HCT116 (cell line): ENCODE measurements around the gene MBLAC1. TPM values are rescaled to one million over a fixed set of nuclear protein-coding genes. Genes with fewer than 3 reads are reported as not detected.

ENCODE experiments used
- ATAC-seq: fragments of 200-7000 bp; cut with Tn5 transposase; 2 replicates; pipeline ENCODE4 v1.9.1; 2020; ENCODE audit warnings: mild to moderate bottlenecking, moderate library complexity
- BruUV-seq: library from RNA; stranded (reverse); fragments of 400-500 nt; replicated peaks from 2 replicates; lab custom pipeline; 2021; lab: Mats Ljungman, UMichigan
- CTCF ChIA-PET: fragments of 300-600 bp; sonication (Branson Sonifier 250); formaldehyde crosslinking; loops from one replicate; lab custom pipeline; 2021; ENCODE audit warnings: antibody characterized with exemption; lab: Charles Lee
- POLR2A ChIA-PET: fragments of 300-600, 350-600 bp; sonication (Branson Sonifier 250); formaldehyde crosslinking; loops from one replicate; lab custom pipeline; 2021; ENCODE audit warnings: antibody characterized with exemption; lab: Charles Lee
- RAD21 ChIA-PET, 2 experiments: fragments of 300-600 bp; sonication (Branson Sonifier 250); formaldehyde crosslinking; loops; one replicate each; lab custom pipeline; 2023; ENCODE audit warnings: low total read pairs in 2 of 2; ENCODE audit not compliant: uncharacterized antibody in 2 of 2, unreplicated experiment in 2 of 2, low non-redundant PET in 1 of 2; lab: Charles Lee
- DNase-seq: peaks from one replicate; pipeline ENCODE4 v3.0.0-alpha.2; 2010; ENCODE audit warnings: low read depth, low spot score
- H2AFZ ChIP-seq: fragments of 200-600 bp; shearing (Covaris generic), sonication (generic); 2 replicates; pipeline ENCODE4 v1.6.1; 2017; ENCODE audit warnings: low read depth, mixed run types, mixed read lengths, antibody characterized with exemption, low read length; ENCODE audit not compliant: poor library complexity, severe bottlenecking
- H3K27ac ChIP-seq: 2 replicates; pipeline ENCODE4 v1.5.1; 2012; ENCODE audit warnings: low read depth, low read length
- H3K27me3 ChIP-seq: fragments of 200-600 bp; sonication (generic); 2 replicates; pipeline ENCODE4 v1.6.1; 2016; ENCODE audit warnings: mixed run types, low read length, mixed read lengths; ENCODE audit not compliant: insufficient read depth
- H3K36me3 ChIP-seq, 2 experiments: fragments of 200-500 bp in 1 of 2; fragments of 200-600 bp in 1 of 2; sonication (Bioruptor generic) in 1 of 2; sonication (generic) in 1 of 2; 2 replicates each; pipeline versions ENCODE4 v1.5.1 to v1.6.1; 2014 to 2016; ENCODE audit warnings: low read length in 2 of 2, inconsistent platforms in 1 of 2, mixed read lengths in 1 of 2, mixed run types in 1 of 2; ENCODE audit not compliant: insufficient read depth in 2 of 2, control insufficient read depth in 1 of 2
- H3K4me1 ChIP-seq, 2 experiments: fragments of 200-600 bp in 1 of 2; sonication (generic) in 1 of 2; 2 replicates each; pipeline versions ENCODE4 v1.5.1 to v1.6.1; 2012 to 2017; ENCODE audit warnings: low read length in 2 of 2, inconsistent platforms in 1 of 2, mild to moderate bottlenecking in 1 of 2, mixed read lengths in 1 of 2, mixed run types in 1 of 2, moderate library complexity in 1 of 2; ENCODE audit not compliant: insufficient read depth in 2 of 2, control insufficient read depth in 1 of 2
- H3K4me2 ChIP-seq: fragments of 200-600 bp; sonication (generic); 2 replicates; pipeline ENCODE4 v1.6.1; 2017; ENCODE audit warnings: mixed run types, low read length, mixed read lengths
- H3K4me3 ChIP-seq, 2 experiments: fragments of 200-600 bp in 1 of 2; sonication (generic) in 1 of 2; replicated peaks in 1 of 2; 2 replicates each; pipeline ENCODE4 v1.5.1; 2011 to 2016; ENCODE audit warnings: low read length in 2 of 2, control low read depth in 1 of 2, low read depth in 1 of 2, mild to moderate bottlenecking in 1 of 2, mixed read lengths in 1 of 2, mixed run types in 1 of 2
- H3K79me2 ChIP-seq: fragments of 200-600 bp; sonication (generic); 2 replicates; pipeline ENCODE4 v1.6.1; 2017; ENCODE audit warnings: mild to moderate bottlenecking, mixed run types, low read length, moderate library complexity, mixed read lengths; ENCODE audit not compliant: insufficient read depth
- H3K9ac ChIP-seq: fragments of 200-600 bp; sonication (generic); 2 replicates; pipeline ENCODE4 v1.6.1; 2016; ENCODE audit warnings: low read length, mixed read lengths
- H3K9me2 ChIP-seq: fragments of 200-600 bp; sonication (generic), shearing (Covaris generic); 2 replicates; pipeline ENCODE4 v1.6.1; 2017; ENCODE audit warnings: mixed run types, mild to moderate bottlenecking, moderate library complexity; ENCODE audit not compliant: insufficient read depth
- H3K9me3 ChIP-seq, 2 experiments: fragments of 200-500 bp in 1 of 2; fragments of 200-600 bp in 1 of 2; sonication (Bioruptor generic) in 1 of 2; sonication (generic) in 1 of 2; 2 replicates each; pipeline ENCODE4 v1.6.1; 2014 to 2017; ENCODE audit warnings: low read length in 2 of 2, mixed read lengths in 2 of 2, inconsistent platforms in 1 of 2, low read depth in 1 of 2, mild to moderate bottlenecking in 1 of 2, mixed run types in 1 of 2, moderate library complexity in 1 of 2; ENCODE audit not compliant: control insufficient read depth in 1 of 2, insufficient read depth in 1 of 2
- H4K20me1 ChIP-seq: fragments of 200-600 bp; sonication (generic), shearing (Covaris generic); 2 replicates; pipeline ENCODE4 v1.6.1; 2017; ENCODE audit warnings: mixed run types, mild to moderate bottlenecking, moderate library complexity; ENCODE audit not compliant: insufficient read depth
- CBX3 ChIP-seq: IDR thresholded peaks from 2 replicates; pipeline ENCODE4 v1.6.1; 2012; ENCODE audit warnings: low read depth
- CTCF ChIP-seq, 3 experiments: fragments of 200-600 bp in 1 of 3; sonication (generic) in 1 of 3; IDR thresholded peaks in 2 of 3; conservative IDR thresholded peaks in 1 of 3; 2 replicates each; pipeline ENCODE4 v1.5.1; 2012 to 2017; ENCODE audit warnings: low read depth in 2 of 3, low read length in 2 of 3, antibody characterized with exemption in 1 of 3, borderline replicate concordance in 1 of 3, control low read depth in 1 of 3, mild to moderate bottlenecking in 1 of 3, mixed read lengths in 1 of 3, mixed run types in 1 of 3, moderate library complexity in 1 of 3; ENCODE audit not compliant: insufficient read depth in 1 of 3
- MAX ChIP-seq: IDR thresholded peaks from 2 replicates; pipeline ENCODE4 v1.6.1; 2012
- POLR2A ChIP-seq: IDR thresholded peaks from 2 replicates; pipeline ENCODE4 v1.7.0; 2011; ENCODE audit warnings: borderline replicate concordance; ENCODE audit not compliant: insufficient read depth, insufficient read length; ENCODE audit errors: extremely low read depth
- YY1 ChIP-seq: IDR thresholded peaks from 2 replicates; pipeline ENCODE4 v1.6.1; 2011; ENCODE audit warnings: low read length, low read depth, moderate library complexity, mild to moderate bottlenecking; ENCODE audit not compliant: insufficient replicate concordance; ENCODE audit errors: extremely low read depth
- ZNF274 ChIP-seq: fragments of 200-500 bp; sonication (Bioruptor generic); IDR thresholded peaks from 2 replicates; pipeline ENCODE4 v1.6.1; 2014; ENCODE audit warnings: mild to moderate bottlenecking, low read depth, low read length, inconsistent platforms
- intact Hi-C: fragments of 100-400 bp; cut with micrococcal nuclease; formaldehyde crosslinking; loops from 2 replicates; pipeline ENCODE4 v1.10.0; 2022
- total RNA-seq: library from RNA; stranded (reverse); gene quantifications from one replicate; pipeline ENCODE4 v1.2.1, GENCODE V29; 2021; ENCODE audit not compliant: unreplicated experiment

Gene MBLAC1
- total RNA-seq, 1 experiment from 2014 or later = 2.0 TPM

- H3K27ac ChIP-seq = peak overlapping the region; percentile 91; the same call in 1 of the 2 replicates
- peaks cover 14 to 16% of the 10 kb centered on the region in 2 experiments; a peak in 3 of 4 replicates for H3K36me3 ChIP-seq
- H3K27me3 ChIP-seq = no peaks in the 10 kb centered on the region
- no peak overlapping the region for H3K9ac ChIP-seq
- H3K4me3 ChIP-seq = no peak overlapping the region
- no peaks in the 10 kb centered on the region for H4K20me1 ChIP-seq
- ChIA-PET RAD21 (no interaction called here), POLR2A (no interaction called here)
- no peak overlapping the region for H3K4me2 ChIP-seq
- intact Hi-C loops = no loop called here
- H3K9me3 ChIP-seq = no peaks in the 10 kb centered on the region
- H3K4me1 ChIP-seq = peaks cover 12 to 22% of the 10 kb centered on the region in 2 experiments
- peaks cover 29% of the 10 kb centered on the region for H3K79me2 ChIP-seq
- no peak for DNase-seq
- no peaks in the 10 kb centered on the region for H3K9me2 ChIP-seq
- H2AFZ ChIP-seq = no peak overlapping the region
- no TSS peak for BruUV-seq
- ATAC-seq = no peak
- TF ChIP-seq YY1 = no peak
- TF ChIP-seq CTCF (IDR thresholded peaks at IDR 0.05 in 2 of 3, conservative IDR thresholded peaks at IDR 0.05 in 1 of 3; ENCODE audit: borderline replicate concordance in 1 of 3, insufficient read depth in 1 of 3, low read depth in 2 of 3, low read length in 2 of 3) = no peak
- no peak for TF ChIP-seq CBX3
- no peak for TF ChIP-seq POLR2A
- no peak for TF ChIP-seq MAX
- no peak for TF ChIP-seq ZNF274
- TF ChIP-seq, all 23 proteins: peak for 0
- CTCF ChIA-PET = no interaction called here
These were observed 29.0 kb downstream of the MBLAC1 start for GRCh38 chr7:100155553-100156317.
